B cell (primary cell): ENCODE data around the gene NOSTRIN. TPM values are rescaled to one million over a fixed set of nuclear protein-coding genes. Genes with fewer than 3 reads are reported as not detected.
"Not testable (repeated sequence)": the region's sequence is repeated elsewhere in the genome, so short reads cannot be mapped to it uniquely, and the experiment has no call there.

ENCODE experiments used
- ATAC-seq: fragments of 200-7000 bp; cut with Tn5 transposase; one replicate; pipeline ENCODE4 v1.10.0; 2021; ENCODE audit warnings: low read depth, mild to moderate bottlenecking, moderate number of reproducible peaks, moderate library complexity
- CTCF ChIA-PET: fragments of 350-600 bp; sonication (Branson Sonifier 250); formaldehyde crosslinking; loops from one replicate; lab custom pipeline; 2021; ENCODE audit warnings: antibody characterized with exemption, inconsistent platforms; lab: Charles Lee
- POLR2A ChIA-PET: fragments of 350-600 bp; sonication (Branson Sonifier 250); formaldehyde crosslinking; loops from one replicate; lab custom pipeline; 2021; ENCODE audit warnings: antibody characterized with exemption; lab: Charles Lee
- DNase-seq: peaks from one replicate; pipeline ENCODE4 v3.0.0; 2013
- H2AFZ ChIP-seq: 2 replicates; pipeline ENCODE4 v1.6.1; 2012; ENCODE audit warnings: mild to moderate bottlenecking, low read depth, low read length; ENCODE audit not compliant: insufficient read depth, poor library complexity, severe bottlenecking
- H3K27ac ChIP-seq, 2 donors: 1 replicate in 1 of 2; 2 replicates in 1 of 2; pipeline ENCODE4 v1.5.1; 2012 to 2013; ENCODE audit warnings: low read length in 2 of 2, mild to moderate bottlenecking in 2 of 2, moderate library complexity in 1 of 2
- H3K27me3 ChIP-seq, 4 experiments: fragments of 200-600 bp in 1 of 4; sonication (generic) in 1 of 4; replicated peaks in 1 of 4; 1 replicate in 2 of 4; 2 replicates in 2 of 4; pipeline versions ENCODE4 v1.6.1 to v1.7.0; 2013 to 2016; ENCODE audit warnings: low read length in 3 of 4, mild to moderate bottlenecking in 2 of 4, mixed read lengths in 1 of 4, moderate library complexity in 1 of 4; ENCODE audit not compliant: insufficient read depth in 4 of 4, control insufficient read depth in 3 of 4; ENCODE audit errors: control extremely low read depth in 1 of 4
- H3K36me3 ChIP-seq, 2 experiments: replicated peaks in 1 of 2; 1 replicate in 1 of 2; 2 replicates in 1 of 2; pipeline versions ENCODE4 v1.6.1 to v1.7.1; 2013; ENCODE audit warnings: low read length in 1 of 2; ENCODE audit not compliant: insufficient read depth in 2 of 2, control insufficient read depth in 1 of 2; ENCODE audit errors: control extremely low read depth in 1 of 2, extremely low read depth in 1 of 2
- H3K4me1 ChIP-seq, 2 donors: fragments of 200-600 bp in 1 of 2; sonication (generic) in 1 of 2; 1 replicate in 1 of 2; 2 replicates in 1 of 2; pipeline versions ENCODE4 v1.5.1 to v1.6.1; 2013 to 2017; ENCODE audit warnings: low read length in 2 of 2; ENCODE audit not compliant: control insufficient read depth in 2 of 2, insufficient read depth in 2 of 2
- H3K4me2 ChIP-seq: replicated peaks from 2 replicates; pipeline ENCODE3; 2012; ENCODE audit warnings: mild to moderate bottlenecking, low read depth, low read length; ENCODE audit not compliant: poor library complexity, severe bottlenecking
- H3K4me3 ChIP-seq, 5 experiments: fragments of 200-600 bp in 1 of 5; sonication (generic) in 1 of 5; 1 replicate in 3 of 5; 2 replicates in 2 of 5; pipeline versions ENCODE4 v1.5.1 to v1.7.0; 2011 to 2016; ENCODE audit warnings: low read length in 4 of 5, mild to moderate bottlenecking in 4 of 5, low read depth in 2 of 5, control low read depth in 1 of 5, moderate library complexity in 1 of 5; ENCODE audit not compliant: insufficient read depth in 1 of 5; ENCODE audit errors: control extremely low read depth in 1 of 5, extremely low read depth in 1 of 5
- H3K79me2 ChIP-seq: fragments of 200-600 bp; sonication (generic); one replicate; pipeline ENCODE4 v1.6.0; 2016; ENCODE audit warnings: low read length; ENCODE audit not compliant: control insufficient read depth, insufficient read depth
- H3K9ac ChIP-seq: fragments of 200-600 bp; sonication (generic); 2 replicates; pipeline ENCODE4 v1.6.1; 2017; ENCODE audit warnings: mild to moderate bottlenecking, low read length, moderate library complexity
- H3K9me3 ChIP-seq, 3 donors: one replicate each; pipeline versions ENCODE4 v1.6.1 to v1.7.1; 2013; ENCODE audit warnings: low read length in 2 of 3; ENCODE audit not compliant: control insufficient read depth in 2 of 3, insufficient read depth in 1 of 3; ENCODE audit errors: control extremely low read depth in 1 of 3
- H4K20me1 ChIP-seq: 2 replicates; pipeline ENCODE4 v1.6.0; 2012; ENCODE audit warnings: mild to moderate bottlenecking, low read length; ENCODE audit not compliant: insufficient read depth, control insufficient read depth, poor library complexity, severe bottlenecking
- H3K27ac Mint-ChIP-seq: one replicate; pipeline ENCODE4 v1.8.0; 2021; ENCODE audit warnings: mixed read lengths
- H3K27me3 Mint-ChIP-seq: one replicate; pipeline ENCODE4 v1.8.0; 2021; ENCODE audit warnings: mixed read lengths
- H3K4me1 Mint-ChIP-seq: one replicate; pipeline ENCODE4 v1.8.0; 2021; ENCODE audit warnings: mixed read lengths
- H3K4me3 Mint-ChIP-seq: one replicate; pipeline ENCODE4 v1.8.0; 2021; ENCODE audit warnings: mixed read lengths
- H3K9me3 Mint-ChIP-seq: one replicate; pipeline ENCODE4 v1.8.0; 2022; ENCODE audit warnings: mixed read lengths; ENCODE audit not compliant: insufficient read depth
- EZH2 ChIP-seq: IDR thresholded peaks from 2 replicates; pipeline ENCODE4 v1.6.1; 2012; ENCODE audit warnings: borderline replicate concordance, low read depth, mild to moderate bottlenecking, moderate library complexity, low read length; ENCODE audit not compliant: insufficient read depth, poor library complexity, severe bottlenecking
- WGBS: methylation state at CpG from one replicate; pipeline ENCODE4 v1.1.5; 2013; ENCODE audit warnings: missing lambda C conversion rate; ENCODE audit not compliant: insufficient coverage; 5-methylcytosine and 5-hydroxymethylcytosine counted together
- intact Hi-C: fragments of 100-400 bp; cut with micrococcal nuclease; formaldehyde crosslinking; loops from one replicate; pipeline ENCODE4 v1.10.0; 2022
- polyA plus RNA-seq: library from polyadenylated mRNA; depleted of rRNA; stranded (reverse); fragments of >200 nt; gene quantifications from 2 replicates; pipeline ENCODE4 v1.2.3, GENCODE V29; 2012
- total RNA-seq, 2 donors: library from RNA; stranded (reverse); fragments of 120-200 nt in 1 of 2; gene quantifications; 1 replicate in 1 of 2; 2 replicates in 1 of 2; pipeline versions ENCODE4 v1.2.3 to v1.2.4, GENCODE V29; 2013 to 2022
- TF ChIP-seq, protein P1 (sequence below): fragments of 200-600 bp; IDR thresholded peaks from one replicate; pipeline ENCODE4 v1.8.0; 2022; ENCODE audit warnings: antibody characterized with exemption, mild to moderate bottlenecking

NOSTRIN gene
- total and polyA plus RNA-seq, 2 donors (not counting 1 experiment from before 2014, with no cell fraction given), result not detected

DNA sequence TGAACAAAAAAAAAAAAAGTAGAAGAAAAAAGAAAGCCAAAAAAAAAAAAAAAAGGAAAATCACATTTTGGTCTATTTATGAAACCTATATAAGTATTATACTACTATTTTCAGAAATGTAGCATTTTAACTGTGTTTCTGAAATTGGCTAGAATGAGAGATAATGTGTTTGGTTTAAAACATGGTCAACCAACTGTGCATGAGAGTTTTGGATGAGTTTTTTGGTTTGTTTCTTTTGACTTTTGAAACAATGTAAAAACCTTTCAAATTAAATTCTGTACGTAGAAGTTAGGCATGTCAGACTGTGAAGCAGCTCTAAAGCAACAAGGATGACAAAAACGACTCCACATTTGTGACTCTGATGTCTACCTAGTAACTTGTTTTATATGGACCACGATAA lies 53.2 kb downstream of the NOSTRIN start:
- Histone ChIP-seq H4K20me1 (no peaks in the 10 kb centered on the region), H3K36me3 (no peaks in the 10 kb centered on the region), H3K4me2 (no peak overlapping the region), H3K27me3 (no peaks in the 10 kb centered on the region), H3K4me3 (no peak overlapping the region), H2AFZ (no peak overlapping the region), H3K4me1 (no peaks in the 10 kb centered on the region), H3K9me3 (no peaks in the 10 kb centered on the region), H3K9ac (no peak overlapping the region), H3K27ac (no peak overlapping the region), H3K79me2 (no peaks in the 10 kb centered on the region)
- H3K27ac Mint-ChIP-seq, result no peak overlapping the region
- H3K4me1 Mint-ChIP-seq, result no peaks in the 10 kb centered on the region
- no peaks in the 10 kb centered on the region for H3K9me3 Mint-ChIP-seq
- TF ChIP-seq, protein P1, sequence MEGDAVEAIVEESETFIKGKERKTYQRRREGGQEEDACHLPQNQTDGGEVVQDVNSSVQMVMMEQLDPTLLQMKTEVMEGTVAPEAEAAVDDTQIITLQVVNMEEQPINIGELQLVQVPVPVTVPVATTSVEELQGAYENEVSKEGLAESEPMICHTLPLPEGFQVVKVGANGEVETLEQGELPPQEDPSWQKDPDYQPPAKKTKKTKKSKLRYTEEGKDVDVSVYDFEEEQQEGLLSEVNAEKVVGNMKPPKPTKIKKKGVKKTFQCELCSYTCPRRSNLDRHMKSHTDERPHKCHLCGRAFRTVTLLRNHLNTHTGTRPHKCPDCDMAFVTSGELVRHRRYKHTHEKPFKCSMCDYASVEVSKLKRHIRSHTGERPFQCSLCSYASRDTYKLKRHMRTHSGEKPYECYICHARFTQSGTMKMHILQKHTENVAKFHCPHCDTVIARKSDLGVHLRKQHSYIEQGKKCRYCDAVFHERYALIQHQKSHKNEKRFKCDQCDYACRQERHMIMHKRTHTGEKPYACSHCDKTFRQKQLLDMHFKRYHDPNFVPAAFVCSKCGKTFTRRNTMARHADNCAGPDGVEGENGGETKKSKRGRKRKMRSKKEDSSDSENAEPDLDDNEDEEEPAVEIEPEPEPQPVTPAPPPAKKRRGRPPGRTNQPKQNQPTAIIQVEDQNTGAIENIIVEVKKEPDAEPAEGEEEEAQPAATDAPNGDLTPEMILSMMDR, result no peak
- no peak for TF ChIP-seq EZH2
- CTCF ChIA-PET, result no interaction called here
- POLR2A ChIA-PET, result no interaction called here
- WGBS, result 100% methylated on average over 2 of the region's 3 CpGs
- H3K4me3 Mint-ChIP-seq, result no peak overlapping the region
- no peaks in the 10 kb centered on the region for H3K27me3 Mint-ChIP-seq
- intact Hi-C loops, result no loop called here
- no peak for ATAC-seq
- no peak for DNase-seq

DNA sequence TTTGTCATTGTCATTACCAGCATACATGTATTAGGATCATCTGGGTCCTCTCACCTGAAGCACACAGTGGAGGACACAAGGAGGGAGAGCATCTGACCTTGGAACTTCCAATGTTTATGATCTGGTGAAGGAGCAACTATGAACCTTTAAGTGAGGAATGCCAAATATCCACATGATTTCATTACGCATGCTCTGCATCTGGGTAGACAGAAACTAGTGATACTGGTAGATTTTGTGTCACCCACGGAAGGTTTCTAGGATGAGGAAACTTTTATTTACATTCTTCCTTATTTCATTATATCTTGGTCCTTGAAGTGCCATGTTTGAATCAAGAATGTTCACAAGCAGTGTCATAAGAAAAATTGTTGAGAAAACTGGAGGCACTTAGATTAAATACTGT lies 55.7 kb downstream of the NOSTRIN start:
- H3K27me3 ChIP-seq, result no peaks in the 10 kb centered on the region
- TF ChIP-seq, protein P1, result no peak
- no peak for TF ChIP-seq EZH2
- no peaks in the 10 kb centered on the region for H3K79me2 ChIP-seq
- intact Hi-C loops, result no loop called here
- Mint-ChIP-seq H3K27me3 (no peaks in the 10 kb centered on the region), H3K4me3 (no peak overlapping the region), H3K4me1 (no peaks in the 10 kb centered on the region), H3K9me3 (no peaks in the 10 kb centered on the region), H3K27ac (no peak overlapping the region)
- POLR2A ChIA-PET, result no interaction called here
- no peak for ATAC-seq
- no peaks in the 10 kb centered on the region for H4K20me1 ChIP-seq
- CTCF ChIA-PET, result no interaction called here
- H2AFZ ChIP-seq, result no peak overlapping the region
- H3K4me1 ChIP-seq, result no peaks in the 10 kb centered on the region
- H3K4me3 ChIP-seq, result no peak overlapping the region
- WGBS, result no CpG with 5 or more reads among the region's 2 CpGs
- no peaks in the 10 kb centered on the region for H3K36me3 ChIP-seq
- no peak overlapping the region for H3K4me2 ChIP-seq
- no peak for DNase-seq
- no peak overlapping the region for H3K27ac ChIP-seq
- no peaks in the 10 kb centered on the region for H3K9me3 ChIP-seq
- H3K9ac ChIP-seq, result no peak overlapping the region

DNA sequence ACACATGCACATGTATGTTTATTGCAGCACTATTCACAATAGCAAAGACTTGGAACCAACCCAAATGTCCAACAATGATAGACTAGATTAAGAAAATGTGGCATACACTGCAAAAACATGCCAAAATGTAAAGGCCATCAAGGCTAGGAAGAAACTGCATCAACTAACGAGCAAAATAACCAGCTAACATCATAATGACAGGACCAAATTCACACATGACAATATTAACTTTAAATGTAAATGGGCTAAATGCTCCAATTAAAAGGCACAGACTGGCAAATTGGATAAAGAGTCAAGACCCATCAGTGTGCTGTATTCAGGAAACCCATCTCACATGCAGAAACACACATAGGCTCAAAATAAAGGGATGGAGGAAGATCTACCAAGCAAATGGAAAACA lies 64.7 kb downstream of the NOSTRIN start:
- POLR2A ChIA-PET, H3K4me3 Mint-ChIP-seq, H3K9me3 ChIP-seq, H2AFZ ChIP-seq, CTCF ChIA-PET, H3K4me1 Mint-ChIP-seq, H3K27me3 Mint-ChIP-seq, H3K4me3 ChIP-seq, H3K36me3 ChIP-seq, intact Hi-C loops, H3K27ac Mint-ChIP-seq, H3K4me2 ChIP-seq, H3K4me1 ChIP-seq, ATAC-seq, H3K79me2 ChIP-seq, H3K27me3 ChIP-seq, H4K20me1 ChIP-seq, H3K9me3 Mint-ChIP-seq, DNase-seq, H3K27ac ChIP-seq, H3K9ac ChIP-seq: not testable (repeated sequence)
- no CpG with 5 or more reads among the region's 1 CpG for WGBS
